Stimulated activated CD8-positive, alpha-beta memory T cell treated with anti-CD3 and anti-CD28 coated beads, Interleukin-7, amount 100 ng/mL, for 48 hours (primary cell): ENCODE measurements around the gene SMPD4.
"Not testable (repeated sequence)": the region's sequence is repeated elsewhere in the genome, so short reads cannot be mapped to it uniquely, and the experiment has no call there.

ENCODE experiments used
- DNase-seq, 2 donors: peaks; one replicate each; pipeline ENCODE4 v3.0.0-alpha.2; 2020; ENCODE audit warnings: low read depth in 1 of 2; ENCODE audit errors: extremely low read depth in 1 of 2

The SMPD4 gene

GRCh38 chr2:130181325-130181879, at the start of gene SMPD4:
SMPD4 (minus strand) TSS chr2:130181602; CDS start chr2:130176592, 5,010 bp downstream.
- DNase-seq, result peak; percentile 93 to 96

GRCh38 chr2:130230907-130231306, 49.5 kb upstream of the SMPD4 start:
- DNase-seq, result not testable (repeated sequence)

GRCh38 chr2:130230376-130230775, 49.0 kb upstream of the SMPD4 start:
- DNase-seq, result not testable (repeated sequence)

GRCh38 chr2:130229161-130229510, 47.7 kb upstream of the SMPD4 start:
- DNase-seq, result not testable (repeated sequence)

- not testable (repeated sequence) for DNase-seq
Measured at GRCh38 chr2:130228467-130229160, 47.2 kb upstream of the SMPD4 start.

GRCh38 chr2:130228005-130228404, 46.6 kb upstream of the SMPD4 start:
- DNase-seq, result not testable (repeated sequence)

GRCh38 chr2:130222523-130222922, 41.1 kb upstream of the SMPD4 start:
- DNase-seq, result not testable (repeated sequence)

- DNase-seq, result not testable (repeated sequence)
Measured at GRCh38 chr2:130220505-130220904, 39.1 kb upstream of the SMPD4 start.

GRCh38 chr2:130219147-130219546, 37.7 kb upstream of the SMPD4 start:
- not testable (repeated sequence) for DNase-seq

GRCh38 chr2:130207051-130207450, 25.6 kb upstream of the SMPD4 start:
- DNase-seq, result not testable (repeated sequence)

- not testable (repeated sequence) for DNase-seq
Measured at GRCh38 chr2:130203150-130203549, 21.7 kb upstream of the SMPD4 start.

- DNase-seq, result not testable (repeated sequence)
Measured at GRCh38 chr2:130202518-130202917, 21.1 kb upstream of the SMPD4 start.

GRCh38 chr2:130198343-130198742, 16.9 kb upstream of the SMPD4 start, which contains the start of gene TUBA3E:
TUBA3E (minus strand) TSS chr2:130198439; CDS start chr2:130198360, 79 bp downstream.
- no peak for DNase-seq

GRCh38 chr2:130196052-130196451, 14.7 kb upstream of the SMPD4 start:
- DNase-seq, result not testable (repeated sequence)

- DNase-seq, result not testable (repeated sequence)
Measured at GRCh38 chr2:130195089-130195635, 13.8 kb upstream of the SMPD4 start.

GRCh38 chr2:130193824-130194223, 12.4 kb upstream of the SMPD4 start:
- not testable (repeated sequence) for DNase-seq

- not testable (repeated sequence) for DNase-seq
Measured at GRCh38 chr2:130192451-130192850, 11.0 kb upstream of the SMPD4 start.

- not testable (repeated sequence) for DNase-seq
Measured at GRCh38 chr2:130191319-130191718, 9.9 kb upstream of the SMPD4 start.

- no peak for DNase-seq
Measured at GRCh38 chr2:130190237-130190636, 8.8 kb upstream of the SMPD4 start.

- not testable (repeated sequence) for DNase-seq
Measured at GRCh38 chr2:130188958-130189357, 7.6 kb upstream of the SMPD4 start.

- not testable (repeated sequence) for DNase-seq
Measured at GRCh38 chr2:130187859-130188792, 6.7 kb upstream of the SMPD4 start.
